GM19397 (cell line): Measurements from ENCODE around the gene ANKRD23.

Experiments
- ATAC-seq: cut with Tn5 transposase; IDR thresholded peaks from one replicate; pipeline ENCODE4 v1.9.1; 2021; ENCODE audit warnings: mild to moderate bottlenecking, moderate library complexity; ENCODE audit not compliant: unreplicated experiment

Gene ANKRD23

GRCh38 chr2:96877631-96878092, 33.8 kb upstream of the ANKRD23 start:
- no peak for ATAC-seq

- no peak for ATAC-seq
Measured at GRCh38 chr2:96877042-96877451, 33.2 kb upstream of the ANKRD23 start.

- ATAC-seq, result no peak
Measured at GRCh38 chr2:96876269-96877041, 32.6 kb upstream of the ANKRD23 start.

GRCh38 chr2:96875498-96876268, 31.9 kb upstream of the ANKRD23 start:
- no peak for ATAC-seq

- ATAC-seq, result peak; percentile 46
Measured at GRCh38 chr2:96874198-96874831, 30.5 kb upstream of the ANKRD23 start.

- ATAC-seq, result no peak
Measured at GRCh38 chr2:96873651-96874096, 29.9 kb upstream of the ANKRD23 start.

- ATAC-seq, result no peak
Measured at GRCh38 chr2:96872591-96873349, 28.9 kb upstream of the ANKRD23 start.

GRCh38 chr2:96870626-96871255, 26.9 kb upstream of the ANKRD23 start:
- no peak for ATAC-seq

- peak; percentile 26 for ATAC-seq
Measured at GRCh38 chr2:96869822-96870625, 26.2 kb upstream of the ANKRD23 start, which contains the start of gene SEMA4C. TSS of gene SEMA4C (minus strand) at chr2:96870080. CDS start at chr2:96867886, 2,194 bp downstream.

- peak; percentile 16 for ATAC-seq
Measured at GRCh38 chr2:96869281-96869821, 25.5 kb upstream of the ANKRD23 start.

- ATAC-seq, result peak; percentile 36
Measured at GRCh38 chr2:96868555-96869280, 24.9 kb upstream of the ANKRD23 start.

GRCh38 chr2:96867756-96868554, 24.1 kb upstream of the ANKRD23 start:
- ATAC-seq, result no peak

GRCh38 chr2:96866986-96867755, 23.4 kb upstream of the ANKRD23 start:
- ATAC-seq, result no peak

- ATAC-seq, result no peak
Measured at GRCh38 chr2:96866586-96866985, 22.8 kb upstream of the ANKRD23 start.

GRCh38 chr2:96866149-96866548, 22.3 kb upstream of the ANKRD23 start:
- no peak for ATAC-seq

GRCh38 chr2:96865654-96866053, 21.8 kb upstream of the ANKRD23 start:
- no peak for ATAC-seq
